Measurements from ENCODE around the gene CLEC2B. TPM values are rescaled to one million over a fixed set of nuclear protein-coding genes. Genes with fewer than 3 reads are reported as not detected.

The CLEC2B gene
- total and polyA plus RNA-seq, 3 experiments from 2014 or later: 13.7 to 72.9 (median 16.5) TPM

- peaks cover 8 to 10% (median 10%) of the 10 kb centered on the region in 5 donors for H3K9me3 Mint-ChIP-seq
- ChIA-PET CTCF (interaction anchor here (0.6 to 1.8 kb wide), 4 partner anchors 11 to 55 kb away, joined by 3 to 9 read pairs (median 6); no protein-coding TSS in a partner anchor), POLR2A (interaction anchor here (0.9 to 2.0 kb wide), 7 partner anchors 9 to 344 kb away, joined by 3 to 21 read pairs (median 4); partner anchors contain the start of gene CD69)
- peak overlapping the region; percentile 88 to 97 (median 91) for H3K4me3 Mint-ChIP-seq
- H3K27ac Mint-ChIP-seq: peak overlapping the region; percentile 85 to 100 (median 96)
- H3K27me3 ChIP-seq (ENCODE audit: insufficient read depth, low read length, poor library complexity, severe bottlenecking): no peaks in the 10 kb centered on the region
- peaks cover 11% of the 10 kb centered on the region for H3K4me1 ChIP-seq (ENCODE audit: insufficient read depth, low read length)
- H3K27ac ChIP-seq (ENCODE audit: low read depth, low read length): peak overlapping the region; percentile 73
- peaks cover 14 to 45% (median 15%) of the 10 kb centered on the region in 3 donors for H3K36me3 Mint-ChIP-seq
- H3K9me3 ChIP-seq (ENCODE audit: low read length): peaks cover 8% of the 10 kb centered on the region
- H3K27me3 Mint-ChIP-seq: no peaks in the 10 kb centered on the region
- H3K4me1 Mint-ChIP-seq: peaks cover 32 to 51% (median 34%) of the 10 kb centered on the region in 3 donors
- H3K36me3 ChIP-seq (ENCODE audit: insufficient read depth, low read length): no peaks in the 10 kb centered on the region
- H3K4me3 ChIP-seq (ENCODE audit: low read length): peak overlapping the region; percentile 65
- DNase-seq: peak in 1 of 5 donors; percentile 33
These were observed 798 bp downstream of the CLEC2B start for GRCh38 chr12:9868311-9868801.

- Histone ChIP-seq H3K4me1 (ENCODE audit: insufficient read depth, low read length) (peaks cover 16% of the 10 kb centered on the region), H3K27me3 (ENCODE audit: insufficient read depth, low read length, poor library complexity, severe bottlenecking) (no peaks in the 10 kb centered on the region), H3K27ac (ENCODE audit: low read depth, low read length) (peak overlapping the region; percentile 64), H3K36me3 (ENCODE audit: insufficient read depth, low read length) (no peaks in the 10 kb centered on the region), H3K4me3 (ENCODE audit: low read length) (peak overlapping the region; percentile 83), H3K9me3 (ENCODE audit: low read length) (peaks cover 9% of the 10 kb centered on the region)
- ChIA-PET CTCF (interaction anchor here (0.8 to 1.8 kb wide), 4 partner anchors 10 to 125 kb away, joined by 3 to 7 read pairs (median 4); no protein-coding TSS in a partner anchor), POLR2A (interaction anchor here (0.7 to 1.3 kb wide), 3 partner anchors 41 to 346 kb away, joined by 3 to 6 read pairs (median 3); partner anchors contain the start of gene CD69)
- Mint-ChIP-seq H3K27me3 (no peaks in the 10 kb centered on the region), H3K36me3 (peaks cover 21 to 53% (median 23%) of the 10 kb centered on the region in 3 donors), H3K27ac (peak overlapping the region; percentile 59 to 98 (median 86)), H3K4me1 (peaks cover 40 to 60% (median 42%) of the 10 kb centered on the region in 3 donors), H3K4me3 (peak overlapping the region; percentile 87 to 97 (median 90)), H3K9me3 (peaks cover 13 to 15% (median 14%) of the 10 kb centered on the region in 5 donors)
- DNase-seq: no peak
These were observed 1.6 kb downstream of the CLEC2B start for GRCh38 chr12:9867531-9867930.

- Histone ChIP-seq H3K9me3 (ENCODE audit: low read length) (peaks cover 9% of the 10 kb centered on the region), H3K4me3 (ENCODE audit: low read length) (peak overlapping the region; percentile 83), H3K27ac (ENCODE audit: low read depth, low read length) (peak overlapping the region; percentile 64), H3K27me3 (ENCODE audit: insufficient read depth, low read length, poor library complexity, severe bottlenecking) (no peaks in the 10 kb centered on the region), H3K4me1 (ENCODE audit: insufficient read depth, low read length) (peaks cover 20% of the 10 kb centered on the region), H3K36me3 (ENCODE audit: insufficient read depth, low read length) (no peaks in the 10 kb centered on the region)
- Mint-ChIP-seq H3K27me3 (no peaks in the 10 kb centered on the region), H3K4me3 (peak overlapping the region; percentile 87 to 97 (median 90)), H3K36me3 (peaks cover 23 to 55% (median 25%) of the 10 kb centered on the region in 3 donors), H3K4me1 (peaks cover 44 to 63% (median 46%) of the 10 kb centered on the region in 3 donors), H3K9me3 (peaks cover 13 to 15% (median 14%) of the 10 kb centered on the region in 5 donors), H3K27ac (peak overlapping the region; percentile 11 to 98 (median 88))
- no peak for DNase-seq
- CTCF ChIA-PET: interaction anchor here (0.8 to 1.8 kb wide), 5 partner anchors 10 to 124 kb away, joined by 3 to 7 read pairs (median 4); no protein-coding TSS in a partner anchor
- POLR2A ChIA-PET: interaction anchor here (1.3 kb wide), 1 partner anchor 106 kb away, joined by 6 read pairs; the partner anchor contains the start of gene CD69
These were observed 2.3 kb downstream of the CLEC2B start for GRCh38 chr12:9866860-9867269.

- peaks cover 13 to 15% (median 14%) of the 10 kb centered on the region in 5 donors for H3K9me3 Mint-ChIP-seq
- peak overlapping the region; percentile 83 to 97 (median 90) for H3K4me3 Mint-ChIP-seq
- peak in 1 of 5 donors; percentile 37 for DNase-seq
- POLR2A ChIA-PET: interaction anchor here (0.7 to 1.2 kb wide), 2 partner anchors 41 to 226 kb away, joined by 4 to 8 read pairs; no protein-coding TSS in a partner anchor
- peak overlapping the region; percentile 25 to 89 (median 84) for H3K27ac Mint-ChIP-seq
- Histone ChIP-seq H3K4me1 (ENCODE audit: insufficient read depth, low read length) (peaks cover 25% of the 10 kb centered on the region), H3K27ac (ENCODE audit: low read depth, low read length) (peak overlapping the region; percentile 64), H3K36me3 (ENCODE audit: insufficient read depth, low read length) (no peaks in the 10 kb centered on the region), H3K9me3 (ENCODE audit: low read length) (peaks cover 9% of the 10 kb centered on the region), H3K4me3 (ENCODE audit: low read length) (peak overlapping the region; percentile 52), H3K27me3 (ENCODE audit: insufficient read depth, low read length, poor library complexity, severe bottlenecking) (no peaks in the 10 kb centered on the region)
- H3K4me1 Mint-ChIP-seq: peaks cover 47 to 65% (median 52%) of the 10 kb centered on the region in 3 donors
- CTCF ChIA-PET: interaction anchor here (1.5 kb wide), 1 partner anchor 14 kb away, joined by 4 read pairs; no protein-coding TSS in a partner anchor
- peaks cover 30 to 66% (median 30%) of the 10 kb centered on the region in 3 donors for H3K36me3 Mint-ChIP-seq
- H3K27me3 Mint-ChIP-seq: no peaks in the 10 kb centered on the region
These were observed 4.1 kb downstream of the CLEC2B start for GRCh38 chr12:9864913-9865675.

GRCh38 chr12:9858135-9858534 lies 11.0 kb downstream of the CLEC2B start:
- peaks cover 1 to 3% (median 2%) of the 10 kb centered on the region in 5 donors for H3K9me3 Mint-ChIP-seq
- H3K9me3 ChIP-seq (ENCODE audit: low read length): no peaks in the 10 kb centered on the region
- no peak overlapping the region for H3K27ac Mint-ChIP-seq
- H3K27me3 ChIP-seq (ENCODE audit: insufficient read depth, low read length, poor library complexity, severe bottlenecking): no peaks in the 10 kb centered on the region
- CTCF ChIA-PET: interaction anchor here (1.2 to 1.5 kb wide), 3 partner anchors 11 to 60 kb away, joined by 3 to 5 read pairs (median 5); partner anchors contain the start of gene CLEC2B
- POLR2A ChIA-PET: interaction anchor here (0.8 kb wide), 1 partner anchor 11 kb away, joined by 3 read pairs; the partner anchor contains the start of gene CLEC2B
- no peak overlapping the region for H3K27ac ChIP-seq (ENCODE audit: low read depth, low read length)
- H3K4me3 ChIP-seq (ENCODE audit: low read length): no peak overlapping the region
- no peaks in the 10 kb centered on the region for H3K27me3 Mint-ChIP-seq
- H3K36me3 Mint-ChIP-seq: peaks cover 44 to 80% (median 45%) of the 10 kb centered on the region in 3 donors
- peaks cover 72 to 94% (median 89%) of the 10 kb centered on the region in 3 donors for H3K4me1 Mint-ChIP-seq
- DNase-seq: no peak
- peak overlapping the region in 1 of 7 donors; percentile 0 for H3K4me3 Mint-ChIP-seq
- peaks cover 38% of the 10 kb centered on the region for H3K36me3 ChIP-seq (ENCODE audit: insufficient read depth, low read length)
- H3K4me1 ChIP-seq (ENCODE audit: insufficient read depth, low read length): peaks cover 48% of the 10 kb centered on the region

GRCh38 chr12:9856894-9857293 lies 12.3 kb downstream of the CLEC2B start:
- H3K4me1 Mint-ChIP-seq: peaks cover 67 to 90% (median 85%) of the 10 kb centered on the region in 3 donors
- H3K4me3 ChIP-seq (ENCODE audit: low read length): no peak overlapping the region
- peaks cover 47 to 85% (median 48%) of the 10 kb centered on the region in 3 donors for H3K36me3 Mint-ChIP-seq
- peak overlapping the region in 1 of 8 donors; percentile 10 for H3K27ac Mint-ChIP-seq
- H3K36me3 ChIP-seq (ENCODE audit: insufficient read depth, low read length): peaks cover 38% of the 10 kb centered on the region
- POLR2A ChIA-PET: no interaction called here
- H3K4me3 Mint-ChIP-seq: no peak overlapping the region
- H3K9me3 Mint-ChIP-seq: no peaks in the 10 kb centered on the region
- H3K27ac ChIP-seq (ENCODE audit: low read depth, low read length): no peak overlapping the region
- H3K27me3 ChIP-seq (ENCODE audit: insufficient read depth, low read length, poor library complexity, severe bottlenecking): no peaks in the 10 kb centered on the region
- CTCF ChIA-PET: interaction anchor here (1.4 kb wide), 1 partner anchor 12 kb away, joined by 3 read pairs; the partner anchor contains the start of gene CLEC2B
- peaks cover 40% of the 10 kb centered on the region for H3K4me1 ChIP-seq (ENCODE audit: insufficient read depth, low read length)
- no peaks in the 10 kb centered on the region for H3K9me3 ChIP-seq (ENCODE audit: low read length)
- no peak for DNase-seq
- no peaks in the 10 kb centered on the region for H3K27me3 Mint-ChIP-seq

- Mint-ChIP-seq H3K27me3 (no peaks in the 10 kb centered on the region), H3K4me3 (peak overlapping the region in 2 of 7 donors; percentile 8 to 29), H3K4me1 (peaks cover 68 to 82% (median 78%) of the 10 kb centered on the region in 3 donors), H3K27ac (peak overlapping the region in 1 of 8 donors; percentile 16), H3K9me3 (no peaks in the 10 kb centered on the region), H3K36me3 (peaks cover 48 to 85% (median 51%) of the 10 kb centered on the region in 3 donors)
- no peaks in the 10 kb centered on the region for H3K9me3 ChIP-seq (ENCODE audit: low read length)
- H3K36me3 ChIP-seq (ENCODE audit: insufficient read depth, low read length): peaks cover 38% of the 10 kb centered on the region
- no peak for DNase-seq
- ChIA-PET POLR2A (no interaction called here), CTCF (no interaction called here)
- H3K27ac ChIP-seq (ENCODE audit: low read depth, low read length): no peak overlapping the region
- H3K27me3 ChIP-seq (ENCODE audit: insufficient read depth, low read length, poor library complexity, severe bottlenecking): no peaks in the 10 kb centered on the region
- H3K4me1 ChIP-seq (ENCODE audit: insufficient read depth, low read length): peaks cover 37% of the 10 kb centered on the region
- H3K4me3 ChIP-seq (ENCODE audit: low read length): no peak overlapping the region
These were observed 13.0 kb downstream of the CLEC2B start for GRCh38 chr12:9856151-9856550.

All from CD8-positive, alpha-beta memory T cell (primary cell).